GM18909 (cell line): ENCODE measurements around the gene CDH23.

ENCODE experiments used
- ATAC-seq: cut with Tn5 transposase; IDR thresholded peaks from one replicate; pipeline ENCODE4 v1.9.1; 2021; ENCODE audit warnings: mild to moderate bottlenecking; ENCODE audit not compliant: unreplicated experiment, poor library complexity

The CDH23 gene

DNA sequence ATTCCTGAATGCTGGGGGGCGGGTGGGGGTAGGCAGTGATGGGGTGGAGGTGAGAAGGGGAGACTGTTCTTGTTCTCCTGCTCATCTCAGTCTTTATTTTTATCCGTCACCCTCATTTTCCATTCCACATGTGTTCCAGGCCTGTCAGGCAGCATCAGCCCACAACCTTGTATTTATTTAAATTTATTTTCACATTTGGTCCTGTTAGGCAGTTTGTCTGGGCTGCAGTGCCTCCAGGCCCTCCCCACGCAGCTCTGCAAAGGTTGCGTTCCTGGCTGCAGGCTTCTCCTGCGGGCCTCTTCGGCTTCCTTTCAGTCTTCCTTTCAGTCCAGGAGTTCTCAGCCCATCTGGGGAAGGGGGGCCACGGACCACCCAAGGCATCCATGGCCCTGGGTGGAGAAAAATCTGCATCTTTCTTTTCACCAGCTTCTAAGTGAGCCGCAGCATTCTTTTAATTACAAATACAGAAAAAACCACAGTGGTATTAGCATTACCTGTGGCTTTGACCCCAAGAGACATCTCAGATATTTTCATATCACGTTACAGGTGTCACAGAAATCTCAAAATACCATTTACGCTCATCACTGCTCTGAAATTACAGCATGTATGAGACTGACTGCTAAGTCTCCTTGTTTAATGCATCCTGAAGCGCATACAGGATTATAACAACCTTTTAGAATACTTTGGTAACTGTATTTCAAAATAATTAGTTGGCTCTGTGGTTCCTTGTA, 228.9 kb downstream of the CDH23 start:
- ATAC-seq, result no peak

DNA sequence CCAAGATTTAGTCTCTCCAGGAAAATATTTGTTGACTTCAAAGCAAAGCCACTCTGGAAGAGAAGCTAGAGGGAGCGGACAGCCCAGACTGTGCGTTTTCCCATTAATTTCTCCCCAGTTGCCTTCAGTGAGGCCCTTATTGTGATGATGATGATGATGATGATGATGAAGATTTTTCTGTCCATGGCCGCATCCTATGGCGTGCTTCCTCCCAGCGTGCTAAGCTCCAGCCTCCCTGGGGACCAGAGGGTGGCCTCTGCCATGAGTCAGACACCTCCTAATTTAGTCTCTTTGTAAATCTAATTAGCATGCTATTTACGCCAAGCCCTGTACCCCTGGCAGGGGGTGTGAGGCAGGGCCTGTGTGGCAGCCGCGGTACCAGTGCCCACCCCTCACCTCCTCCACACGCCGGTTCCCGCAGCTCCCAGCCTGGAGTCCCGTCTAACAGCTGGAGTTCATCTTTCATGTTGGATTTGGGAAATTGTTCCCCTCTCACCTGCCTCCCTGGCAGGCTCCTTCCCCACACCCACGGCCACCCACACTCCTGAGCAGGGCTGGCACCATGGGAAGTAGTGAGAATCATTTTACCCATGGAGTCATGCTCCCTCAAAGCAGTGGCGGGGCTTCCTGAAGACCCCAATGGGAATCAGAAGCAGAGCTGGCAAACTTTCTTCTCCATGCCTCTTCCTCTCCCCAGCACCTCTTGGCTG, 230.7 kb downstream of the CDH23 start:
- ATAC-seq, result no peak

DNA sequence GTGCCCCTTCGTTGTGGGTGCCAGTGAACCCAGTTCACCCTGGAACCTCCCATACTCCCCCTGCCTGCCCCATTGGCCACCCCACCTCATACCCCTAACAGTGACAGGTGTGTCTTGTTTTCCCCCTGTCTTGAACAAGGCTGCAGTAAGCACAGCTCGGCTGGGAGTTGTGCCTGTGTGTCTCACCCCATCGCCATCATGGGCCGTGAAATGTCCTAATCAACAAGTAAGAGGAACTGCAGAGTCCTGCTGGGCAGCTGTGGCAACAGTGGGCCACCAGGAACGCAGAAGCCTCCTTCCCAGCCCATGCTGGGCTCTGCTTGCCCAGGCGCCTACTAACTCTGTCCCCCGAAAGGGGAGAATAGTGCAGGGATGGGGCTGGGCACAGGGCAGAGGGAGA, 231.2 kb downstream of the CDH23 start:
- ATAC-seq, result no peak

DNA sequence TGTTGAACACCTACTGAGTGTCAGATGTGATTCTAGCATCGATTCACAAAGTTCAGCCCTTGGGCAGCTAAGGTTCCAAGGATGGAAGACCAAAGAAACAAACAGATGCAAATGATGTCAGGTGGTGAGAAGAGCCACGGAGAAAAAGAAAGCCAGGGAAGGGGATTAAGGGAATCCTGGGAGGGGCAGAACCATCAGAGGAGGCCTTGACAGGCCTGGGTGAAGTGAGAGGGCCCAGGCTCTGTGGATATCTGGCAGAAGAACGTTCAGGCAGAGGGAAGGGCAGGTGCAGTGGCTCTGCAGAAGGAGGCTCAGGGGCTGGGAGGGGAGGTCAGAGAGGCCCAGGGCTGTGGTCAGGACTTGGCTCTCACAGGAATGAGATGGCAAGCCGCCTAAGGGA, 232.4 kb downstream of the CDH23 start:
- ATAC-seq, result no peak

DNA sequence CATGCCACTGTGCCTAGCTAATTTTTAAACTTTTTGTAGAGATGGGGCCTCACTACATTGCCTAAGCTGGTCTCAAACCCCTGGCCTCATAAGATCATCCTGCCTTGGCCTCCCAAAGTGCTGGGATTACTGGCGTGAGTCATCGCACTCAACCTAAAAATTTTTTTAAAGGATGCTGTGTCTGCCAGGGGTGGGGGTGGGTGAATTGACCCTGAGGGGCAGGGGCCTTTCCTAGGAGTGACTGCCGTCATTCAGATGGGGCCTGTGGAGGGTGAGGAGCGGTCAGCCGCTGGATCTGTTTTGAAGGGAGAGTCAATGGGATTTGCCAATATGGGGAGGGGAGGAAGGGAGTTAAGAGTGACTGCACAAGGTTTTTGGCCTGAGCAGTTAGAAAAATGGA, 233.4 kb downstream of the CDH23 start:
- no peak for ATAC-seq

DNA sequence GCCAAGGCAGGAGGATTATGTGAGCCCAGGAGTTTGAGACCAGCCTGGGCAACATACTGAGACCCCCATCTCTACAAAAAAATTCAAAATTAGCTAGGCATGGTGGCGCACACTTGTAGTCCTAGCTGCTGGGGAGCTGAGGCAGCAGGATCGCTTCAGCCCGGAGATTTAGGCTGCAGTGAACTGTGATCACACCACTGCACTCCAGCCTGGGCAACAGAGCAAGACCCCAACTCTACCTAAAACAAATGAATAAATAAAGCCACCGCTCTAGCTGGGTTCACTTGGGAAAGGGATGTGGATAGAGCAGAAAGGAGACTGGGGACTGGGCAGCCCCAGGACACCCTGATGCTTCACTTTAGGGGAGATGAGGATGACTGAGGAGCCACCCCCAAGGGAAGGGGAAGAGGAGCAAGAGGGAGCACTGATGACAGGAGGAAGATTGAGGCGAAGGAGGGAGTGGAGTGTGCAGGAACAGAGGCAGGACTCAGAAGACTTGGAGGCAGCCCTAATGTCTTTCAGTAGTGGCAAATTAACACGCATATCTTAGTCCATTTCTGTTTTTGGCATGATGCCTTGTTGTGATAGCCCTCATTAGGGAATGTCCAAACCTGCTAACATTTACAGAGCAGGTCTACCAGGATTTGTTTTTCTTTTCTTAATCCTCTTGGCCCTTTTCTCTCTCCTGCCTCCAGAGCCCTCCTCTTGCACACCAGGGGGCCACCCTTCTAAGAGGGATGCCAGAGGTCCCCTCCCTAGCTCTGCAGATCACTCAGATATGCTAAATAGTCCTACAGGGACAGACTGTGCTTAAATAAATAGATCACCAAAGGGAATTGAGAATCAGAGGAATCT, 234.5 kb downstream of the CDH23 start:
- ATAC-seq, result no peak

DNA sequence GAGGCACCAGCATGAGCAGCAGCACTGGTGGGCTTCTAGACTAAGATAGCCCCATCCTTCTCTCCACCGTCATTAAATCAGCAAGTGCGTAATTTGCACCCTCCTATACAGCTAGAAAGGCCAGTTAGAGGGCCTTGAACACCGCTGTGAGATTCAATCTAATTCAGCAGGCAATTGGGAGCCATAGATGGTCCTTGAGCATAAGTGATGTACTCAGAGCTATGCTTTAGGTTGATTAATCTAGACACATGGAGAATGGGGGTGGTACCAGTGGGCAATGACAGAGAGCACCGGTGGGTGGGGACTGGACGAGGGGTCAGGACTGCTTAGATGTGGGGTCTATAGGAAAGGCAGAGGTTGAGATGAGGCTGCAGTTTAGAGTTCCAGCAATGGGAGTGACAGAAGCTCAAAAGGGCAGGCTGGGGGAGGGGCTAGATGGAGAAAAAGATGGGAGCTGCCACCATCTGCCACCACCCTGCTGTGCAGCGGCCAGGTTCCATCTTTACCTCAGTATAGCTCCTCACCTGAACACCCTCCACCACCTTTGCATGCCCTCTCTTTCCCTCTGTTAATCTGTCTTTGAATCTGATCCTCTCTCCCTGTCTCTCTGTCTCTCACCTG, 235.6 kb downstream of the CDH23 start:
- no peak for ATAC-seq

DNA sequence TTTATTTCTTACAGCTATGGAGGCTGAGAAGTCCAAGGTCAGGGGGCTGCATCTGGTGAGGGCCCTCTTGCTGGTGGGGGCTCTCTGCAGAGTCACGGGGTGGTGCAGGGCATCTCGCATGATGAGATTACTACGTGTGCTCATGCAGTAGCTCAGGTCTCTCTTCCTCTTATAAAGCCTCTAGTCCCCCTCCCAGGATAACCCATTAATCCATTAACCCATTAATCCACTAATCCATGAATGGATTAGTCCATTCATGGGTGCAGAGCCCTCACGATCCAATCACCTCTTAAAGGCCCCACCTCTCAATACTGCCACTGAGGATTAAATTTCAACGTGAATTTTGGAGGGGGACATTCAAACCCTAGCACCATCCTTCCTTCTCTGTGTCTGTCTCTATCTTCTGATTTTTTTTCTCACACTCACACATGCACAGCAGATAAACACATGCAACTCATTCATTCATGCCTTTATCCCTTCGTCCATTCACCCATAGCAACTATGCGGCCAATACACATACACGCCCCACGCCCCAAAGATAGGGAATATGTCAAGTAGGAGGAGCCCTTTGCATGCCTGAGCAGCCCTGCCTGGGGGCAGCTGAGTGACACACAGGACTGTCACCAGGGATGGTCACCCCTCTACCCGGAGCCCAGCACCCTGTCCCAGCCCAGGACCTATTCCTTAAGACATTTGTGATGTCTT, 236.3 kb downstream of the CDH23 start:
- no peak for ATAC-seq

DNA sequence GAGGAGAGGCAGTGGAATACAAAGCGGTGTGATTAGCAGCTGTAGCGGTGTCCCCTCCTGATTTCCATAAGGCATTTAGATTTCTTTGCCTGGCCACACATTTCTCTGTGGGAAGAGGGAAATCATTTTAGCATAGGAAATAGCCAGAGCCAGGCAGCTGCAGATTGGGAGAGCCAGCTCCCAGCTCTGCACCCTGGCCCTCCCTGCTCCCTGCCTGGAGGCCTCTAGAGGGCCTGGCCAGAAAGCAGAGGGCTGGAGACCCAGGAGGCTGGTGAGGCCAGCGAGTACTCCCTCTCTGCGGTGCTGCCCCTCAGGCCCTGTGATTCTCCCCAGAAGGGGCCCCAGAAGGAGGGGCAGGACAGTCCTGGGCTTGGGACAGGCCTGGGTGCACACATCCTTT, 237.2 kb downstream of the CDH23 start:
- ATAC-seq, result no peak

DNA sequence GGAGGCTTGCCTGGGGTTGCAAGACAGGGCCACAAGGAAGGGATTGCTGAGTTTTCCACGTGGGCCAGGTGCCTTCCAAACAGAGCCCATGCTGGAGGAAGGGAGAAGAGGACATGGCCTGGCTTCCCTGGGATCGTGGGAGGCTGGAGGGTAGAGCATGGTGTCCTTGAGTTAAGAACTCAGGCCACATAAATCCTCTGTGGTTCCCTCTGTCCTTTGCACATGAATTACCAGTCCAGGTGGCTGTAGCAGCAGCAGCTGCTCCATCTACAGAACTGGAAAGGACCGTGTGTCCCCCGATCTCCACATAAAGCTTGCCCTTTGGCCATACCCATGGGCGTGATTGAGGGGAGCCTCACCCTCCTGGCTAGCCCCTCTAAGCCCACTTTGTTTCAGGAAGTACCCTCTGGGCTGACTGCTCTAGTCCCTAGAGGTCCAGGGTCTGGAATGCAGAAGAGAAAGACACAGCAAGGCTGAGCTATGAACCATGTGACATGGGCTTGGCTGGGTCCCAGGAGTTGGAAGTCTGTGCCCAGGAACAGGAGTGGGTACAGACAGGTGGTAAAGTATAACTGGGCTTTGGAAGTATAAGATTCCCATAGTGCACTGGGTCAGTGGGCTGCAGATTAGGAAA, 237.9 kb downstream of the CDH23 start:
- no peak for ATAC-seq

DNA sequence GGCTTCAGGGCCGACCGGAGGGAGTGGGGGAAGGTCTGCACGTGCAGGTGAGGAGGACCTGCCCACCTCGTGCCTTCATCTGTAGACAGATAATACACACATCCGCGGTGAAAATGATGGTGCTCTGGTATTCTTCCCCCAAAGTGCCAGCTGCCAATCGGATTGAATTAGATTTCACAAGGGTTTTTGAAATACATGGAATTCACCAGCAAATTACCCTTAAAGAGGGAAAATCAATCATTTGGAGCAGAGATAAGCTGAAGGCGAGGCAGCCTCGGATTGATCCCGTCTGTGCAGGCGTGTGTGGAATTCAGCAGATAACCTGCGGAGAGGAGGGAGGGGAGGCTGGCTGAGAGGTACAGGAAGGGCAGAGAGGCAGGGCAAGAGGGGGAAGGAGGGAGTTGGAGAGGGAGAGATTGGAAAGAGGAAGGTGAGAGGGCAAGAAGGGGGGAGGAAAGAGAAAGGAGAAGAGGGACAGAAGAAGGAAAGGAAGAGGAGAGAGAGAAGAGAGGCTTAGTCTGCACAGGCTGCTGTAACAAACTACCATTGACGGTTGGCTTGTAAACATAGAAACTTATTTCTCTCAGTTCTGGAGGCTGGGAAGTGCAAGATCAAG, 238.6 kb downstream of the CDH23 start:
- ATAC-seq, result no peak

DNA sequence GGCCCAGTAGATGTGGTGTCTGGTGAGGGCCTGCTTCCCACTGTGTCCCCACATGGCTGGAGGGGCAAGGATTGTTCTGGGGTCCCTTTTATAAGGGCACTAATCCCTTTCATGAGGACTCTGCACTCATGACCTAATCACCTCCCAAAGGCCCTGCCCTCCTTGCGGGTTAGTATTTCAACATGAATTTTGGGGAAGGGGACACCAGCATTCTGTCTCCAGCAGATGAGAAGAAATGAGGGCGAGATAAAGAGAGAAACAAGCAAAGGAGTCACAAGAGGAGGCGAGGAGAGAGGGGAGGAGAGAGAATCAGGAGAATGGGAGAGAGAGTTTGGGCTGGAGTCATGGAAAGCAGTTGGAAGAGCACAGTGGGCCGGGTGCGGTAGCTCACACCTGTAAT, 239.1 kb downstream of the CDH23 start:
- no peak for ATAC-seq

DNA sequence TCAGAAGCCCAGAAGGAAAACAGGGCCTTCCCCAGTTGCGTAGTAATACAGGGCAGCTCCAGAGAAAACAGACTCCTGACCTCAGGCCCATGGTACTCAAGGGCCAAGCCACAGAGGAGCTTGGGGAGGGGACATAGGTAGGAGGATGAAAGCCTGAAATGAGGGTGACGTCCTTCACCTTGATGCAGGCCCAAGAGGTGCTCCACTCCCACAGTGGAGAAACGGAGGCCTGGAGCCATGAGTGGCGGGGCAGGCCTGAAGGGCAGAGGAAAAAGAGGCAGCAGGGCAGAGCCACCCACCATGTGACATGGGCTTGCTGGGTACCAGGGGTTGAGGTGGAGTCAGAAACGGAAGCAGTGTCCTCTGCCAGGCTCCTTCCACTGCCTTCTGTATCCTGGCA, 239.9 kb downstream of the CDH23 start:
- ATAC-seq, result no peak

DNA sequence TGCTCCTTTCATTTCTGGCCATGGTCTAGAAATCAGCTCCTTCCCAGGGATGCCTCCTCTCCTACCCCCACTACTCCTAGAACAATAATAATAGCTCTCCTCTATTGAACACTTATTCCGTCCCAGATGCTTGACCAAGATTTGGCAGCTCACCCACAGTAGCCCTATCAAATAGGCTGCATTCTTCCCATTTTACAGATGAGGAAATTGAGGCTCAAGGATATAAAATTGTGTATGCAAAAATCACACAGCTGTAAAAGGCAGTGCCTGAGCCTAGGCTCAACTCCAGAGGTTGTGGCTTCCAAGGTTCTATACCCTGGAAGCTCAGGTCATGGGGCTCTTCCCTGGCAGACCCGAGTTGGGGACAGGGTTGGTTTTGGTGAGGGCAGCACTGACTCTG, 240.6 kb downstream of the CDH23 start:
- ATAC-seq, result no peak

DNA sequence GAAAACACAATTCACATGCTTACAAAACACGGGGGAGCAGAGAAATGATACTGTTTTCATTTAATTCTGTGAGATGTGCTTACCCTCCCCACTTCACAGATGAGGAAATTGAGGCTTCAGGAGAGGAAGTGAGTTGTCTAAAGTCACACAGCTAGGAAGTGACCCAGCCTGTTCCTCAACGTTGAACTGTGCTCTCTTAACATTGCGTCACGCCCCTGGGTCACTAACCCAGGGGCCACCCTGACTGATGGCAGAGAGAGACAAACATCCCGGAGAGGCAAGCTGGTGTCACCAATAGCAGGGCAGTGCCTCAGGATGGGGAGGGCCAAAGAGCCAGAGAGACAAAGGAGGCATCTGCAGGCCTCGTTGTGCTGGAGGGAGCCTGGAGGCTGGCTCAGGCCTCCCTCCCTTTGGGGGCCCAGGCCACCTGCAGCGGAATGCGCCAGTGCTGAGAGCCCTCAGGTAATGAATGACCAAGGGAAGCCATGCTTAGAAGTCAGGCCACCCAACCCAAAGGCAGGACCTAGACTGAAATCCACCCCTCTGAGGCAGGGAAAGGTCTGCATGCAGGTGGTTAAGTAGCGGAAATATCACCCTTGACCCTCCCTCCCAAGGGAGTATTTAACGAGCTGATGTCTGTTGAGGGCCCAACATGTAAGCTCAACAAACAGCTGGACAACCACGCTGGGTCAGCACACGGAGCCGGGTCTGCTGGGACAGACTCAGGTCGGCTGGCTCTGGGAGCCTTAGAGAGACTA, 241.5 kb downstream of the CDH23 start:
- no peak for ATAC-seq

DNA sequence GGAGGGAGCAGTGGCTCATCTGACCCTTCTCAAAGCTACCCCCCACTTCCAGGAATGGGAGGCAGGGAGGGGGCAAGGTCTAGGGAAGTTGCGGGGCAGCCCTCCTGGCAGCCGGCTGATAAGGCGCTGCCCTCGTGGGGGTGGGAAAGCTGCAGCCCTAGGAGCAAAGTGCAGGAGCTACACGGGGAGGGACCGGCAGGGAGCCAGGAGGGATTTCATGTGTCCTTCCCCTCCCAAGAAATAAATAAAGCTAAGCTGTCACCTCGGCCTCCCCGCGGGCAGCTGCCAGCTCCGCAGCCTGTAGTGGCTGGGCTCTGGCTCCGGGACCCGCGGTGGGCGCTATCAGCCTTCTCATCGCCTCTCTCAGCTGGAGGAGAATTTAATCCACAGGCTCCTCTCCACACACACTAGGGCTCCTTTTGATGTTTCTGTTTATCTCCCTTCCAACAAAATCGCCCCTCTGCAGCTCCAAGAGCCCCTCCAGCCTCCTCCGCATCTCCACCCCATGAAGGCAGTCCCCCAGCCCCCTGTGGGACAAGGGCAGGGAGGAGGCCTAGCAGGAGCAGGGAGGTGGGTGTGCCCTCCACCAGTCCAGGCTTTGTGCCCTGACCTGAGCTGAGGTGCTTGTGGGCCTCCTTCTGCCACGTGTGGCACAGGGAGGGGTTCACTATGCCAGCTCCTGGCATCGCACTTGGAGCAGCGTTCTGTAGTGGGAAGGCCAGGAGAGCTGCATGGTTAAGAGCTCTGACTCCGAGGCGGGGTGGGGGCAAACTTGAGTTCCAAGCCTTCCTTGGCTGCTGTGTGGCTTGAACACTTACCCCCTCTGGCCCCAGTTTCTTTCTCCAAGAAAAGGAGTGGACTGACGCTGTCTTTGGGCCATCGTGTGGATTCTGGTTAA, 242.4 kb downstream of the CDH23 start:
- ATAC-seq, result no peak

DNA sequence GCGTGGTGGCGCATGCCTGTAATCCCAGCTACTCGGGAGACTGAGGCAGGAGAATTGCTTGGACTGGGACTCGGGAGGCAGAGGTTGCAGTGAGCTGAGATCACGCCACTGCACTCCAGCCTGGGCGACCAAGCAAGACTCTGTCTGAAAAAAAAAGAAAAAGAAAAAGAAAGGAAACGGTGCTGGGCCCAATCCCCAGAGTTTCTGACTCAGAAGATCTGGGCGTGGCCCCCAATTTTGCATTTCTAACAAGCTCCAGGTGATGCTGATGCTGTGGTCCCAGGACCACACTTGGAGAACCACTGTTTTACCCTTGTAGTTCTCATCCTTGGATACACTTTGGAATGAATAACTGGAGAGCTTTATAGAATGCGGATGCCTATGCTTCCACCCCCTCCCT, 243.9 kb downstream of the CDH23 start:
- ATAC-seq, result no peak

DNA sequence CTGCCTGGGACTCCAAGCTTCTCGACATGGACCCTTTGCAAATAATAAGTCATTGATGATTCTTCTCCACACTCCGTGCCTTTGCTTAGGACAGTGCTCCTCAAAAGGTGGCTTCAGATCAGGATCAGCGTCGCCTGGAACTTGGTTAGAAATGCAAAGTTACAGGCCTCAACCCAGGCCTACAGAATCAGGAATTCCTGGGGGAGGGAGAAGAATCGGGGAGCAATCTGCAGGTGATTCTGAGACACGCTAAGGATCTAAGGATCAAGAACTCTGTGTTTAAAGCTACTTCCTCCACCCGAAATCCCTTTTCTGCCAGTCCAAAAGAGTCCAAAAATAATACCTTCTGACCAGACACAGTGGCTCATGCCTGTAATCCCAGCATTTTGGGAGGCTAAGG, 244.7 kb downstream of the CDH23 start:
- no peak for ATAC-seq
